NB4 (cell line): ENCODE results near the gene ABCA2.

Experiments
- POLR2A ChIP-seq: IDR thresholded peaks from 2 replicates; pipeline ENCODE4 v1.6.1; 2011; ENCODE audit warnings: mild to moderate bottlenecking; ENCODE audit not compliant: insufficient read length; ENCODE audit errors: extremely low read depth
- TF ChIP-seq, protein P1 (sequence below): IDR thresholded peaks from one replicate; pipeline ENCODE4 v1.5.1; 2012; ENCODE audit warnings: low read depth, low read length

- TF ChIP-seq, protein P1, sequence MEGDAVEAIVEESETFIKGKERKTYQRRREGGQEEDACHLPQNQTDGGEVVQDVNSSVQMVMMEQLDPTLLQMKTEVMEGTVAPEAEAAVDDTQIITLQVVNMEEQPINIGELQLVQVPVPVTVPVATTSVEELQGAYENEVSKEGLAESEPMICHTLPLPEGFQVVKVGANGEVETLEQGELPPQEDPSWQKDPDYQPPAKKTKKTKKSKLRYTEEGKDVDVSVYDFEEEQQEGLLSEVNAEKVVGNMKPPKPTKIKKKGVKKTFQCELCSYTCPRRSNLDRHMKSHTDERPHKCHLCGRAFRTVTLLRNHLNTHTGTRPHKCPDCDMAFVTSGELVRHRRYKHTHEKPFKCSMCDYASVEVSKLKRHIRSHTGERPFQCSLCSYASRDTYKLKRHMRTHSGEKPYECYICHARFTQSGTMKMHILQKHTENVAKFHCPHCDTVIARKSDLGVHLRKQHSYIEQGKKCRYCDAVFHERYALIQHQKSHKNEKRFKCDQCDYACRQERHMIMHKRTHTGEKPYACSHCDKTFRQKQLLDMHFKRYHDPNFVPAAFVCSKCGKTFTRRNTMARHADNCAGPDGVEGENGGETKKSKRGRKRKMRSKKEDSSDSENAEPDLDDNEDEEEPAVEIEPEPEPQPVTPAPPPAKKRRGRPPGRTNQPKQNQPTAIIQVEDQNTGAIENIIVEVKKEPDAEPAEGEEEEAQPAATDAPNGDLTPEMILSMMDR = no peak
- TF ChIP-seq POLR2A = peak; percentile 79
Measured at GRCh38 chr9:137032858-137033257, 4.8 kb upstream of the ABCA2 start.
